HG02943 (cell line): Measurements from ENCODE around the gene RASSF1.
"Not testable (repeated sequence)": the region's sequence is repeated elsewhere in the genome, so short reads cannot be mapped to it uniquely, and the experiment has no call there.

Source experiments
- ATAC-seq: cut with Tn5 transposase; IDR thresholded peaks from one replicate; pipeline ENCODE4 v1.9.1; 2021; ENCODE audit warnings: mild to moderate bottlenecking, low read depth, moderate library complexity; ENCODE audit not compliant: unreplicated experiment

The RASSF1 gene

DNA sequence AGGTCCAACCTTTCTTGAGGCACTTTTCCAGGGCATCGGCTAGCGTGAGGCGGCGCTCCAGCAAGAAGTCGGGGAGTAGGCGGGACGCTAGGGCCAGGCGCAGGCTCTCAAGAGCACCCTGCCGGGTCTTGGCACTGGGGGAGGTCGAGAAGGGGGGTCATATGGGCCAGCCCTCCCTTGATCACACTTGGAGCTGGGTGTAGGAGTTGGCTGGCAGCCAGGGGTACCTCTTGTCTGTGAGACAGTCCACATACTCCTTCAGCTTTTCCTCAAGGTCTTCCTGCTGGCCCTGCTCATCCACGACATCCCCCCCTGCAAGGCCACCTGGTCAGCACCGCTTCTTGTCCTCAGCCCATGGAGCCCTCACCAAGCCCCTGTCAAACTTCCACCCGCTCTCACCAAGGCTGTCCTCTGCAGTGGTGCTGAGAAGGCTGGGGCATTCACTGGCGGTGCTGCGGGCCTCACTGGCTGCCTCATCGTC is 50.4 kb downstream of the RASSF1 start:
- no peak for ATAC-seq

- ATAC-seq: no peak
These were observed 51.5 kb downstream of the RASSF1 start for GRCh38 chr3:50289130-50289529.

- no peak for ATAC-seq
These were observed 52.1 kb downstream of the RASSF1 start for GRCh38 chr3:50288387-50289007.

DNA sequence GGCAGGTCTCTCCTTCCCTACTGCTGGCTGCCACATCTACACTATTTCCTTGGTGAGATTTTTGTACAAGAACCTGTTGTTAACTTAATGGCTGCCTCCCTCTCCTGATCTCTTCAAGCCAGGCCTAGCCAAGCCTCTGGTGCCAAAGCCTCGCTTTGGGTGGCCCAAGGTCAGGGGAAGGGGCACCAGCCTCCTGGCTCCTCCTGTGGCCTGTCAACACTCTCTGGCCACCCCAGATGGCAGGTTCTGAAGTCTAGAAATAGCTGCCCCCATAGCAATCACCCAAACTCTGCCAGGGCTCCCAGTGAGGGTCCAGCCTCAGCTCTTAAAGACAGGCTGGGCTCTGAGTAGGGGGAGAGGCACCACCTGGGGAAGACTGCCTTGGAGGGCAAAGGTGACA is 53.4 kb downstream of the RASSF1 start:
- ATAC-seq: no peak

DNA sequence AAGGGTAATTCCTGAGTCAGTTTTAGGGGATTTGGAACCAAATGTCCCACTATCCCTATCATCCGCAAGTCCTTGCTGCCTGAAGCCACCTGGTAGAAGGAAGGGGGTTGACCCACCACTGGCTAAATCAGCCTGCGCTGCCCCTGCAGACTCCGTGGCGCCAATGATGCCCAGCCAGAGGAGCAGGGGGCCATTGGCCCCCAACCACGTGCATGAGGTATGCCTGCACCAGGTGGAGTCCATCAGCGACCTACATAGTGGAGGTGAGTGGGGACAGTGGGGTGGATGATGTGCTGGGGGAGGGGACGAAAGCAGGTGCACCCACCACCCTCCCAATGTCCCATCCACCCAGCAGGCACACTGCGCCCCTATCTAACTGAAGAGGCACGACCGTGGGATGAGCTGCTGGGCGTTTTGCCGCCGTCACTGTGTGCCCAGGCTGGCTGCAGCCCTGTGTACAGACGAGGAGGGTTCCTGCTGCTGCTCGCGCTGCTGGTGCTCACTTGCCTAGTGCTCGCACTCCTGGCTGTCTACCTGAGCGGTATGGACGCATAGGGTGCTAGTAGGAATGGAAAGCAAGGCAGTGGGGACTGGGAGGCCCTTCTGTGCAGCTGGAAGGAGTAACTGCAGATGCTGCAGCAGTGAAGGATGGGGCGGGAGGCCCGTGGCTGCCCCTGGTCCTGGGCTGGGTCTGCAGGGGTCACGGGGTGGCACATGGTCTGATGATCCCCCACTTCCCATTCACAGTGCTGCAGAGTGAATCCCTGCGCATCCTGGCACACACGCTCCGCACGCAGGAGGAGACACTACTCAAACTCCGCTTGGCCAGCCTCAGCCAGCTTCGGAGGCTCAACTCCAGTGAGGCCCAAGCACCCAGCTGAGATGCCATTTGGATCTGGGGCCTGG is 54.1 kb downstream of the RASSF1 start:
- no peak for ATAC-seq

- not testable (repeated sequence) for ATAC-seq
These were observed 56.5 kb downstream of the RASSF1 start for GRCh38 chr3:50284121-50284520.
